Activated T-cell treated with anti-CD3 and anti-CD28 coated beads, Interleukin-2, amount 50 U/mL, for 48 hours (primary cell): ENCODE measurements around the gene EFCAB12.
A peak's percentile ranks its signal among the peaks of the same experiment; 100 is the strongest.
"Not testable (repeated sequence)": the region's sequence is repeated elsewhere in the genome, so short reads cannot be mapped to it uniquely, and the experiment has no call there.

Experiments used
- DNase-seq, 2 experiments: peaks; one replicate each; pipeline ENCODE4 v3.0.0-alpha.2; 2020

EFCAB12 gene

DNA sequence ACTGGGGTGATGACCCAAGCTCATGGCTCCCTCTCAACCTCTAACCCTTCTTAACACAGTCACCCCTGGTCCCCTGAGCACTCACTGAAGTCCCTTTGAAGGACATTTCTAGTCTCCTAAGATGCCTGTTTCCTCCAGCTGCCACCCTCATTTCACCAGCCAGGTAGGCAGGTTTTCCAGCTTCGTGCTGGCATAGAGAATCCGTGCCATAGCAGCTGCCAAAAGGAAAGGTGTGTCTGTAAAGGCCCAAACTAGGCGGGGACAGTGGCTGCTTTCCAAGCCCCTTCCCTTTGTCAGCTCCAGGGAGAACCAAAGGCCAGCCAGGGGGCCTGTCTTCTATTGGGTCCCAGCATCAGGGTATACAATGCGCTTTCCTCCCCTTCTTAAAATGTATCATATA is 36.9 kb downstream of the EFCAB12 start:
- not testable (repeated sequence) for DNase-seq

GRCh38 chr3:129389572-129389937 is 38.9 kb downstream of the EFCAB12 start:
- no peak for DNase-seq

- not testable (repeated sequence) for DNase-seq
These were observed 39.5 kb downstream of the EFCAB12 start for GRCh38 chr3:129388791-129389571.

- no peak for DNase-seq
These were observed 40.9 kb downstream of the EFCAB12 start for GRCh38 chr3:129387487-129387886.

DNA sequence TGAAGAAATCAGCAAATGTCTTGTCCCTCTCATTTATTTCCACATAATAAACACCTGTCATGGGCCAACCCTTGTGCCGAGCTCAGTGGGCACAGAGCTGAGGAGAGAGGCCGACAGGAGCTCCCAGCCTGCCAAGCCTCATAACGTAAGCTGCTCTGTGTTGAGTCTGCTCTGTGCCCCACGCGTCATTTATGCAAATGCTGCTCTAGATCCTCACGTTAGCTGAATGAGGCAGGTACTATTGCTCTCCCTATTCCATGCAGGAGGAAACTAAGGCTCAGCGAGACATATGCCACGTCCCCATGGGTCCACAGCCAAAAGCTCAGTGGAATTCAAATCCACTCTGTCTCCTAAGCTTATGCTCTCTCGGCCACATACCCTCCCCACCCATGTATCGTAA is 41.5 kb downstream of the EFCAB12 start:
- DNase-seq = no peak

DNA sequence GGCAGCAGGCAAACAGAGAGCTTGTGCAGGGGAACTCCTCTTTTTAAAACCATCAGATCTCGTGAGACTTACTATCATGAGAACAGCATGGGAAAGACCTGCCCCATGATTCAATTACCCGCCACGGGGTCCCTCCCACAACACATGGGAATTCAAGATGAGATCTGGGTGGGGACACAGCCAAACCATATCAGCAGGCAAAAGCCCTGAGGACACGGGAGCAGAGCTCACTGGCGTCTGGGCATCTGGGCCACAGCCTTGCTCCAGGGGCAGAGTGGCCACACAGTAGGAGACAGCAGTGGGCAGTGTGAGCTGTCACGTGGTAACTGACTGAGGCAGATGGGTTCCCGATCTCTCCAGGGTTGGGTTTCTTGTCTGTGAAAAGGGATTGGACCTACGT is 42.9 kb downstream of the EFCAB12 start:
- not testable (repeated sequence) for DNase-seq

GRCh38 chr3:129384594-129385323 is 43.7 kb downstream of the EFCAB12 start:
- no peak for DNase-seq

GRCh38 chr3:129384103-129384502 is 44.3 kb downstream of the EFCAB12 start:
- DNase-seq = not testable (repeated sequence)

DNA sequence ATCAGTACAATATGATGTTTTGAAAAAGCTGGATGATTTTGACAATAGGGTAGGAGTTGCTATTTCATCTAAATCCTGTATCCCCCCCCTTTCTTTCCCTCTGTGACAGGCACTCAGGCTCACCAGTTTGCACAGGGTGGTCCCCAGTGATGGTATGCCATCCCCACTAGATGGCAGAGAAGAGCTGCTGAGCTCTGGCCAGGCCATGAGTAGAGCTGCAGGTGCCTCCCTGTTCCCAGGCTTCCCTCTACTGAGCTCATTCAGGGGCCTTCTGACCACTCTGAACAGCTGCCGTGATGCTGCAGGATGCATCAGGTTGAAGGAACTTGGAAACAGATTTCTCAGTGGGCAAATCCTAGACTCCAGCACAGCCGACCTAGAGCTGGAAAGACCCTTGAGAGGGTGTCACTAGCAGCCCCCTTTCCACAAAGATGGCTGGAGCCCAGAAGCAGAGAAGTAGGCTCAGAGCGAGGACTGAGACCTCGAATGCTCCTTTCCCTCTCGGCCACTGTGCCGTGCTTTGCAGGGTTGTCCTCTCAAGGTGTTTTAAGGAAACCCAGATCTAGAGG is 45.1 kb downstream of the EFCAB12 start:
- peak; percentile 60 to 61 for DNase-seq

GRCh38 chr3:129382366-129382765 is 46.1 kb downstream of the EFCAB12 start:
- no peak for DNase-seq

- no peak for DNase-seq
These were observed 48.7 kb downstream of the EFCAB12 start for GRCh38 chr3:129379582-129380358.

- DNase-seq = no peak
These were observed 49.5 kb downstream of the EFCAB12 start for GRCh38 chr3:129378949-129379348.

GRCh38 chr3:129377615-129378014 is 50.8 kb downstream of the EFCAB12 start:
- DNase-seq = no peak

DNA sequence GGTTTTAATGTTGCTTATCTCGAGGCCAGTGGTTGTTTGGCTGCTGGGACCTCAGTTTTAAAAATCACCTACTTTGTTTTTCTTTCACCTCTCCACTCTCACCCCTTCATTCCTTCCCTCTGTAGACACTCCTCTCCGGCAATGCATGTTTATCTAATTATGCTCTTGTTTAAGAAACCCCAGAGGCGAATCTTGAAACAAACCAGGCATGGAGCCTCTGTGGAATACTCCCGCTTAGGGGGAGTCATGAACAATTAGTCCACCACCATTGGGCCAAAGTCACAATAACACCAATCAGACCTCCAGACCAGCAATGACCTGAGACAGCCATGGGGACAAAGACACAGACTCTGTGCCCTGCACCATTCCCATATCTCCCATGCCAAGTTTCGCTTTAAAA is 53.3 kb downstream of the EFCAB12 start:
- DNase-seq = no peak

DNA sequence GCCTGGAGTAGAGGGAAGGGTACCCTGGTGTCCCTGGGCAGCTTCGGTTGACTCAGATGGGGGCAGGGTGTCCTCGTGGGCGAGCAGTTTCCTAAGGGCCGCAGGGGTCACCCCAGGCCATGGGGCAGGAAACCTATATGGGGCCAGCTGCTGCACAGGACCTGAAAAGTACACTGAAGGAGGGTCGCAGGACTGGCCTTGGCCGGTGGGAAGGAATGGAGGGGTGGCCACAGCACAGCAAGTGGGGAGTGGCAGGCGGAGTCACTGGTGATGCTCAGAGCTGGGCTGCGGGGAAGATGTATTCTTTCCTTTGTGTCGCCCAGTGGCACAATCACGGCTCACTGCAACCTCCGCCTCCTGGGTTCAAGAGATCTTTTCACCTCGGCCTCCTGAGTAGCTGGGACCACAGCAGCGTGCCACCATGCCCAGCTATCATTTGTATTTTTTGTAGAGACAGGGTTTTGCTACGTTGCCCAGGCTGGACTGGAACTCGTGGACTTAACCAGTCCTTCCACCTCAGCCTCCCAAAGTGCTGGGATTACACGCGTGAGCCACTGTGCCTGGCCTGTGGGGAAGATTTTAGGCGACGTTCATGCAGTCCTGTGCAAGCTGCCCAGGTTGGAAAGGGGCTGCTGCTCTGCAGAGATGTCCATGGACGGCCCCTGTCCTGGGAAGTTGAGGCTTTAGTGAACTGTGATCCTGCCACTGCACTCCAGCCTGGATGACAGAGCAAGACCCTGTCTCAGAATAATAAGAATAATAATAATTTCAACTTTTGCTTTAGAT is 57.2 kb downstream of the EFCAB12 start:
- no peak for DNase-seq

DNA sequence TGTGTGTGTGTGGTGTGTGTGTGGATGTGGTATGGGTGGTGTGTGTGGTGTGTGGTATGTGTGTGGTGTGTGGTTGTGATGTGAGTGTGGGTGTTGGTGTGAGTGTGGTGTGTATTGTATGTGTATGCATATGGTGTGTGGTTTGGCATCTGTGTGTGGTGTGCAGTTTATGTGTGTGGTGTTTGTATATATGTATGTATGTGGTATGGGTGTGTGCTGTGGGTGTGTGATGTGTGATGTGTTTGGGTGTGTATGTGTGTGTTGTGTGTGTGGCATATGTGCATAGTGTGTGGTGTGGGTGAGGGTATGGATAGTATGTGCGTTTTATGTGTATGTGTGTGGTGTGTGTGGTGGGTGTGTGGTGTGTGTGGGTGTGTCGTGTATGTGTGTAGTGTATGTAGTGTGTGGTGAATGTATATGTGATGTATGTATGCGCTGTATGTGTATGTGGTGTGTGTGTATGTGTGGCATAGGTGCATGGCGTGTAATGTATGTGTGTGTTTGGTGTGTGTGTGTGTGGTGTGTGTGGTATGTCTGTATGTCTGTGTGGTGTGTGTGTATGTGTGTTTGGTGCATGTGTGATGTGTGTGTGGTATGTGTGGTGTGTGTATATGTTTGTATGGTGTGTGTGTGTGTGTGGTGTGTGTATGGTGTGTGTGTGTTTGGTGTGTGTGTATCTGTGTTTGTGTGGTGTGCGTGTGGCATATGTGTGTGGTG is 58.0 kb downstream of the EFCAB12 start:
- no peak for DNase-seq

DNA sequence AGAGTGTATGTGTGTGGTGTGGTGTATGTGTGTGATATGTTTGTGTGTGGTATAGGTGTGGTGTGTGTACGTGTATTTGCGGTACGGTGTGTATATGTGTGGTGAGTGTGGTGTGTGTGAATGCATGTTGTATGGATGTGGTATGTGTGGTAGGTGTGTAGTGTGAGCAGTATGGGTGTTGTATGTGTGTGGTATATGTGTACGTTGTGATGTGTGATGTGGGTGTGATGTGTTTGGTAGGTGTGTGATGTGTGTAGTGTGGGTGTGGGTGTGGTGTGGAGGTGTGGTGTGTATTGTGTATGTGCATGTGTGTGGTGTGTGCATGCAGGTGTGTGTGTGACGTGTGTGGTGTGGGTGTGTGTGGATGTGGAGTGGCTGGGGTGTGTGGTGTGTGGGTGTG is 58.7 kb downstream of the EFCAB12 start:
- DNase-seq = no peak

DNA sequence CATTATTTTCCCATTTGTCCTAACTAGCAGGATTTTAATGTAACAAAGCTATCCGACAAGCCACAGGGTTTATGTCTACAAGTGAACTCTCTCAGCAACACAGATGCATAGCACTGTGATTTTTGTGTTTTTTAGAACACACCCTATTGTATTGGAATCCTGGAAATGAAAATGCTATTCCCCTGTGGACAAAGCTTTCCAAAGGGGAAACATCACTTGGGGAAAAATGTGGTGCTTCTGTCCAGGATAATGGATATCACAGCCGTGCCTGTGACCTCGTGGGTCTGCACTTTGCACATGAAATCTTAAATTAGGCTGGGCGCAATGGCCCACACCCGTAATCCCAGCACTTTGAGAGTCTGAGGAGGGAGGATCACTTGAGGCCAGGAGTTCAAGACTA is 60.6 kb downstream of the EFCAB12 start:
- no peak for DNase-seq

DNA sequence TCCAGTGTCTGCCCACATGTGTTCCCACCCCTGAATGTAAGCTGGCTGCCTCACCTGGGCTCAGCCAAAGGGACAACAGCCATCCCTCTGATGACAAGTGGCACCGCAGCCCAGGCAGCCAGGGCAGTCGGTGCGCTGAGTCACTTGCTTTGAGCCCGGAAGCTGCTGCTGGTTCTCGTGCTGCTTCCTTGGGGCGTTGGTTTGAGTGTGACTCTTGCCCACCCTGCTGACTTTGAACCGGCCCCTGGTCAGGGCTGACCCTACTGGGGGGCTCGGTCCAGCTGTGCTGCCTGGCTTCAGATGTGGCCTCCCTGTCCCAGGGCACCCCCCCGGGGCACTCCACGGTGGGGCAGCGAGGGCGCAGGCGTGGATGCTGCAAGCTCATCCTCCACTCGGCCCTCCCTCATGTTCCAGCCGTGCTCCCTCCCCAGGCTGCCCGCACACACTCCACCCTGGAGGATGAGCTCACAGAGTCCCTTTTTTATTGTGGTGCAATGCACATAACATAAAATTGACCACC is 62.1 kb downstream of the EFCAB12 start:
- no peak for DNase-seq

DNA sequence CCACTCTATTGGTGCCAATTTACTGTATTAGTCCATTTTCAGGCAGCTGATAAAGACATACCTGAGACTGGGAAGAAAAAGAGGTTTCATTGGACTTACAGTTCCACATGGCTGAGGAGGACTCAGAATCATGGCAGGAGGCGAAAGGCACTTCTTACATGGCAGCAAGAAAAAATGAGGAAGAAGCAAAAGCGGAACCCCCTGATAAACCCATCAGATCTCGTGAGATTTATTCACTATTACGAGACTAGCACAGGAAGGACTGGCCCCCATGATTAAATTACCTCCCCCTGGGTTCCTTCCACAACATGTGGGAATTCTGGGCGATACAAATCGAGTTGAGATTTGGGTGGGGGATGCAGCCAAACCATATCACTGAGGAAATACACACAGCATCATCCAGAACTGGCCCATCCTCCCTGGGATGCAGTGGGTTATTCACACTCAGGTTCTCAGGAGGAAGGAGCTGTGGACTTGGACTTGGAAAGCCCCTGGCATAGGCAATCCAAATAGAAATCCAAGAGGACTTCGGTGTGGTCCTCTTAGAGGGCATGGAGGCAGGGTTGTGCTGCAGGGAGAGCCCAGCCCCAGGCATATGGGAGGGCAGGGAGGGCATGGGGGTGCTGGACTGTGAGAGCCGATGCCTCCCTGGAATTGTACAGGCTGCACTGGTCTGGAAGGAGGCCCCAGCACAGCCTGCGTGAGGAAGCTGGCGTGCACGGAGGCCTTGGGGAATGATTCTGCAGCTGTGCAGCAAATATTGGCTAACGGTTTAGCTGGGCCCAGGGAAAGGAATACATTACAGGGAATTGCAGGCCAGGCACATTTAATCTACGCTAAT is 62.9 kb downstream of the EFCAB12 start:
- DNase-seq = no peak

DNA sequence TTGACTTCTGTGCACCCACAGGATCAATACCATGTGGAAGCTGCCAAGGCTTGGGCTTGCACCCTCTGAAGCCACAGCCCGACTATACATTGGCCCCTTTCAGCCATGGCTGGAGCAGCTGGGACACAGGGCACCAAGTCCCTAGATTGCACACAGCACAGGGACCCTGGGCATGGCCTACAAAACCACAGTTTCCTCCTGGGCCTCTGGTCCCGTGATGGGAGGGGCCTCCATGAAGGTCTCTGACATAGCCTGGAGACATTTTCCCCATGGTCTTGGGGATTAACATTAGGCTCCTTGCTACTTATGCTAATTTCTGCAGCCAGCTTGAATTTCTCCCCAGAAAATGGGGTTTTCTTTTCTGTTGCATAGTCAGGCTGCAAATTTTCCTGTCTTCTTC is 63.6 kb downstream of the EFCAB12 start:
- DNase-seq = not testable (repeated sequence)
